Activated CD4-positive, alpha-beta T cell treated with anti-CD3 and anti-CD28 coated beads for 1 hour (primary cell): ENCODE results near the gene ACSF2.
A peak's percentile ranks its signal among the peaks of the same experiment; 100 is the strongest.
"Not testable (repeated sequence)": the region's sequence is repeated elsewhere in the genome, so short reads cannot be mapped to it uniquely, and the experiment has no call there.

Experiments
- DNase-seq: peaks from one replicate; pipeline ENCODE4 v3.0.0-alpha.2; 2020

Gene ACSF2

DNA sequence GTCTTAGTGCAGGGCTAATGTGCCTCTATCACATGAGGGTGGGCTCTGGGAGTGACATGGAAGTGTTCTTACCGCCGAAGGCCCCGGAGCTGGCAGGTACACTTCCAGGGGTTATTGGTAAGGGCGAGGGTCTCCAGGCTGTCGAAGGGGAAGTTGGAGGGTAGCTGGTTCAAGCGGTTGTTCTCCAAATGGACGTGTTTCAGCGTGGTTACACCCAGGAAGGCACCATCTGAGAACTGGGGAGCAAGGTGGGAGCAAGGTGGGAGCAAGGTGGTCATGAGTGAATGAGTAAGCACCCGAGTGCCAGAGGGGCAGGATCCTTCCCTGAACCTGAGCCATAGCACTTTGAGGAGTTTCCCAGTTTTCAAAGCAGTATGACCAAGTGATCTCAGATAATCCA lies 39.6 kb downstream of the ACSF2 start:
- DNase-seq: no peak

GRCh38 chr17:50466371-50467113 lies 40.5 kb downstream of the ACSF2 start:
- no peak for DNase-seq

- no peak for DNase-seq
Measured at GRCh38 chr17:50467114-50467854, 41.3 kb downstream of the ACSF2 start.

- DNase-seq: no peak
Measured at GRCh38 chr17:50467855-50468303, 41.9 kb downstream of the ACSF2 start.

DNA sequence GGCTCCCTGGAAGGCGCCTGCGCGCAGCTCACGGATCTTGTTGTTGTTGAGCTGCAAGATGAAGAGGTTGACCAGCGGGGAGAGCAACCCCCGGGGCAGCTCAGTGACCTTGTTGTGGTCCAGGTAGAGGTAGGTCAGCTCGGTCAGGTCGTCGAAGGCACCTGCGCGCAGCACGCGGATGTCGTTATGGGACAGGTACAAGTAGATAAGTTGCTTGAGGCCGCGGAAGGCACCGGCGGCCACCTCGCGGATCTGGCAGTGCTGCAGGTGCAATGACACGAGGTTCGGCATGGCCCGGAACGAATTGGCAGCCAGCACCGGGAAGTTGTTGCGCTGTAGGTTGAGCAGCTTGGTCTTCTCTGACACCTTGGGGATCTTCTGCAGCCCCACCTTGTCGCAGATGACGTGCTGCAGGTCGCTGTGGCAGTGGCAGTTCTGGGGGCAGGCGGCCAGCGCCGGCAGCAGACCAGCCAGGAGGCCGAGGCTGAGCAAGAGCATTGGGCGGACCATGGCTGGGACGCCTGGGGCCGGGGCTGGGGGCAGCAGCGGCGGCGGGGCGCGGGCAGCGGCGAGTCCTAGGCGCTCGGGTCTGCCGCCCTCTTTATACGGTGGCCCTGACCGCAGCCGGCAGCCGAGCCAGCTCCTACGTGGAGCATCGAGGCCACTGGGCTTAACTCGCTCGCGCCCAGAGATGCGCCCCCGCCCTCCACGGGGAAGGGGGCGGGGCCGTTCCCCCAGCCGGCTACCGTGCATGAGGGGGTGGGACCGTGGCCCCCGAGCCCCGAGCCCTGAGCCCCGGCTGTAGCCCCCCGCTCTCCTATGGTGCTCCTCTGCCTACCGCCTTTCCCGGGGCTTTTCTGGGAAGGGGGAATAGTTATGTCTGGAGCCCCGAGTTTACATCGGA lies 42.5 kb downstream of the ACSF2 start, which contains the start of gene CHAD:
Gene CHAD (minus strand): TSS at position 577 of the 904 bp plus-strand sequence. CDS start 67 bp downstream, at position 510.
- no peak for DNase-seq

DNA sequence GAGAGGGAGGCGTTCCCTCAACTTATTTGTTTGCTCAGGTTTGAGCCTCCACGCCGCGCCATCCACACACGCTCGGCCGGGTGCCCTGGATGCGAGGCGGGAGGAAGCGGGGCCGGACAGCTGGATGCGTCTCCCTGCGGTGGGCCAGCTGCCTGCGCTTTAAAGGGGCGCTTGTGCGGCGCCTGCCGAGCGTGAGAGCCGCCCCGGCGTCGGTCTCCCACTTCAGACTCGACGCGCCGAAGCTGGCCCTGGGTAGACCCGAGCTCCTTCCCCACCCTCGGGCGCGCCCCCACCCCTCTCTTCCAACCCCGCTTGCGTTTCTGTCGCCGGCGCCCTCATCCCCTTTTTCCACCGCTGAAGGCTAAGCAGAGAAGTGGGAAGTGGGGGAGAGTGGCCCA lies 43.2 kb downstream of the ACSF2 start:
- no peak for DNase-seq

DNA sequence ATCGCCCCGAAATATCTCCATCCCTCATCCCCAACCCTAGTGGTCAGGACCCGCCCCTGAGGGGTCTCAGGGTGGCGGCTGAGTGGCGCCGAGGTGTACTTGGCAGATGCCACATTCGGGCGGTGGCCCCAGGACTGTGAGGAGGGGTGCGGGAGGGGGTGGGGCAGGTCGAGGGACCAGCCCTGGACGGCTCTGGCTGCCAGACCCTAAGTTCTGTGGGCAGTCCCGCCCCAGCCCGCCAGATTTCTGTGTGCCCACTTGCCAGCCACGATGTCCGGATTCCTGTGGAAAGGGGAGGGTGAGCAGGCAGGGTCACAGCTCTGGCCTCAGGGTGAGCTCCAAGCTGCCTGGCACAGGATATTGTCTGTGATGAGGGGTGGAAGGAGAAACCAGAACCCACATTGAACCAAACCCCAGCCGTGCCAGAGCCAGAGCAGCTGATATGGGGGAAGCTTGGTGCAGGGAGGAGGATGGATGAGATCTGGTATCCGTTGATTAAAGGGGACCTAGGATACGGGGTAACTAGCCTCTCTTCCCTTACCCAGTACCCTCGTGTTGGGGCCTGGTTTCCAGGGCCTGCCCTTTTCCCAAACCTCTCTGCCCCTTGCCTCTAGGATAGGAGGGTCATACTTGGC lies 43.8 kb downstream of the ACSF2 start:
- DNase-seq: no peak

GRCh38 chr17:50470426-50470825 lies 44.4 kb downstream of the ACSF2 start:
- DNase-seq: no peak

DNA sequence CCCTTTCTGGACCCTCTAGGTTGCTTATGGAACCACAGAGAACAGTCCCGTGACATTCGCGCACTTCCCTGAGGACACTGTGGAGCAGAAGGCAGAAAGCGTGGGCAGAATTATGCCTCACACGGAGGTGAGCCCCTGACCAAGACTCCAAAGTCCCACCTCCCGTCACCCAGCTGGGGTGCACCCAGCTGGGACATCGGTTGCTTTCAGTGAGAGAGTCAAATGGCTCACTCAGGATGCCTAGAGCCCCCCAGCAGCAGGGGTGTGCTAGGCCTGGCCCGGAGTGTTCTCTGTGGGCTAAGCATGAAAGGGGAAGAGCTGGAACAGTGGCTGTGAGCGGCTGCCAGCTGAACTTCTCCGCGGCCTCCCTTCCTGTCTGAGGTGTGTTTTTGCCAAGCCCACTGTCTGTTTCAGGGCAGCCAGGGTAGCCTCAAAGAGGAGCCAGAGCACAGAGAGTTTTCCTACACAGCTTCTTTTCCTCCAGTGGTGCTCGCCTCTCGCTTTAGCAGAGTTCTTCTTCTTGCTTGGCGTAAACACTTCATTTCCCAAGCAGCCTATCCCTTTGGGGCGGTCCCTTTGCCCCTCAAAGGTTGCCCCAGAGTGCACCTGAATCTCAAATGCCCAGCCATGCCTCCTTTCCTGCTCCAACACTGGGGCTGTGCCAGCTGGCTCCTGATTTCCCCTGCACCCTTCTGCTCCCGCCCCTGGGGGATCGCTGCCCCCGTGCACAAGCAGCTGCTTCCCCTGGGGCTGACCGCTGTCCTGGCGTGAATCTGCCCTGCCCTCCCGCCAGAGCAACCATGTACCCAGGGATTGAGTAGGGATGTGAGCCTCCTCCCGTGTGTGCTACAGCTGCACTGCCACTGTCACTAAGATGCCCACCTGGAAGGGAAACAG lies 45.2 kb downstream of the ACSF2 start:
- no peak for DNase-seq

GRCh38 chr17:50472286-50472685 lies 46.3 kb downstream of the ACSF2 start:
- no peak for DNase-seq

DNA sequence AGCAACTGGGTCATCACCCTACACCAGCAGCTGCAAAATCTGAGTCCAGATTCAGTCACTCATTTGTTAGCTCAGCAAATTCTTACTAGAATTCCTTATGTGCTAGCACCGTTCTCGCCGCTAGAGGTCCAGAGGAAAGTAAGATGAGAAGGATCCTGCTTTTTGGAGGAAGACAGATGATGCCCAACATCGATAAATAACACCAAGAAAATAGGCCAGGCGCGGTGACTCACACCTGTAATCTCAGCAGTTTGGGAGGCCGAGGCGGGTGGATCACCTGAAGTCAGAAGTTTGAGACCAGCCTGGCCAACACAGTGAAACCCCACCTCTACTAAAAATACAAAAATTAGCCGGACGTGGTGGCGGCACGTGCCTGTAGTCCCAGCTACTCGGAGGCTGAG lies 46.7 kb downstream of the ACSF2 start:
- DNase-seq: not testable (repeated sequence)

DNA sequence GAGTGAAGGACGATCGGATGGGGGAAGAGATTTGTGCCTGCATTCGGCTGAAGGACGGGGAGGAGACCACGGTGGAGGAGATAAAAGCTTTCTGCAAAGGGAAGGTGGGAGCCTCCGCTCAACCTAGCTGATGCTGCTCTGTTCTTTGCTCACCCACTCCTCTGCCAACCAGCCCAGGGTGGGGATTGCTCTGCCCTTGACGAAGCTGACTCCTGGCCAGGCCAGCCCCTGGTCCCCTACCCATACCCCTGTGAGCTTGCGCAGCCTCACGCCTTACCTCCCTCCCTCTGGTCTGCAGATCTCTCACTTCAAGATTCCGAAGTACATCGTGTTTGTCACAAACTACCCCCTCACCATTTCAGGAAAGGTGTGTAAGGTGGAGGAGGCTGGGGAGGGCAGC lies 47.9 kb downstream of the ACSF2 start:
- DNase-seq: no peak

DNA sequence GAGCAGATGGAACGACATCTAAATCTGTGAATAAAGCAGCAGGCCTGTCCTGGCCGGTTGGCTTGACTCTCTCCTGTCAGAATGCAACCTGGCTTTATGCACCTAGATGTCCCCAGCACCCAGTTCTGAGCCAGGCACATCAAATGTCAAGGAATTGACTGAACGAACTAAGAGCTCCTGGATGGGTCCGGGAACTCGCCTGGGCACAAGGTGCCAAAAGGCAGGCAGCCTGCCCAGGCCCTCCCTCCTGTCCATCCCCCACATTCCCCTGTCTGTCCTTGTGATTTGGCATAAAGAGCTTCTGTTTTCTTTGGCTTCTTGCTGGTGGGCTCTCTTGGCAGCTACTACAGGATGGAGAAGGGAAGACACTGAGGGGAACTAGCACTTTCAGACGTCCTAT lies 48.5 kb downstream of the ACSF2 start:
- no peak for DNase-seq

DNA sequence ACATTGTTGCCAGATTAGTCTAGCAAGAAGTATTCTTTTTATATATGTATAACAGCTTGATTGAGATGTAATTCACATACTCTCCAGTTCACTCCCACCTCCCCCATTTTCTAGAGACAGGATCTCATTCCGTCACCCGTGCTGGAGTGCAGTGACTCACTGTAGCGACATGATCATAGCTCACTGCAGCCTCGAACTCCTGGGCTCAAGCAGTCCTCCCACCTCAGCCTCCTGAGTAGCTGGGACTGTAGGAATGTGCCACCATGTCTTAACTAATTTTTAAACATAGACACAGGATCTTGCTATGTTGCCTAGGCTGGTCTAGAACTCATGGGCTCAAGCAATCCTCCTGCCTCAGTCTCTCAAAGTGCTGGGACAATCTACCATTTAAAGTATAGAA lies 49.3 kb downstream of the ACSF2 start:
- DNase-seq: no peak

DNA sequence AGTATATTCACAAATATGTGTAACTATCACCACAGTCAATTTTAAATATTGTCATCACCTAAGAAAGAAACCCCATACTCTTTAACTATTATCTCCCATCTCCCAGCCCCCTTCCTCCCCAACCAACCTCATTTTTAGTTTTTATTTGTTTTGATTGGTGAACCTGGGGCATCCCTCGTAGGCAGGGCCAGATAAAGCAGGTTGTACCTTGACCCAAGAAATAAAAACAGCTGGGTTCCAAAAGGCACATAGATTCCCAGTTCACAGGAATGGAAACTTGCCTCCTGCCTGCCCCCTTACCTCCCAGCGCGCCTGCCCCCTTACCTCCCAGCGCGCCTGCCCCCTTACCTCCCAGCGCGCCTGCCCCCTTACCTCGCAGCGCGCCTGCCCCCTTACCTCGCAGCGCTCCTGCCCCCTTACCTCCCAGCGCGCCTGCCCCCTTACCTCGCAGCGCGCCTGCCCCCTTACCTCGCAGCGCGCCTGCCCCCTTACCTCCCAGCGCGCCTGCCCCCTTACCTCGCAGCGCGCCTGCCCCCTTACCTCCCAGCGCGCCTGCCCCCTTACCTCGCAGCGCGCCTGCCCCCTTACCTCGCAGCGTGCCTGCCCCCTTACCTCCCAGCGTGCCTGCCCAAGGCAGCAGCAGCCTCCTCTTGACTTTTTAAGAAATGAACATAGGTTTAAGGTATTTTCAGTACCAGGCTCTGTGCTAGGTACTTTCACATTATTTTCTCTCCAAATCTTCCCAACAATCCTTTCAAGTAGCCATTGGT lies 49.9 kb downstream of the ACSF2 start:
- DNase-seq: not testable (repeated sequence)

DNA sequence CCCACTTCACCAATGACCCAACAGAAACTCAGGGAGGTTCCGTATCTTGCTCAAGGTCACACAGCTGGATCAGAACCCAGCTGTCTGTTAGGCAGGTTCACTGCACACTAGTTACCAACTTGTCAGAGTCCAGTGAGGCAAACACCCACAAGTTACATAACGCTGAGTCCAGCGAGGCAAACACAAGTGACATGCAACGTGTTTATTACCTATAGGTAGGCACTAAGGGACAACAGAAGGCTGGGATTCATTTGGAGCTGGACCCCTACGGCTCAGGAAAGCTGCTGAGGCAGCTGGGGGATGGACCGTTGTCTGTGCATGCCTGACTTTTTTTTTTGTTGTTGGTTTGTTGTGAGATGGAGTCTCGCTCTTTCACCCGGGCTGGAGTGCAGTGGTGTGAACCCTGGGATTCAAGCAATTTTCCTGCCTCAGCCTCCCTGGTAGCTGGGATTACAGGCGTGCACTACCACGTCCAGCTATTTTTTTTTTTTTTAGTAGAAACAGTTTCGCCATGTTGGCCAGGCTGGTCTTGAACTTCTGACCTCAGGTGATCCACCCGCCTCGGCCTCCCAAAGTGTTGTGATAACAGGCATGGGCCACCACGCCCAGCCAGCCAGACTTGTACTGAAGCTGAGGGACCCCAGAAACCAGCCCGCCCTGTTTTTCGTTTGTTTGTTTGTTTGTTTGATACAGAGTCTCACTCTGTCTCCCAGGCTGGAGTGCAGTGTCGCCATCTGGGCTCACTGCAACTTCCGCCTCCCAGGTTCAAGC lies 50.7 kb downstream of the ACSF2 start:
- DNase-seq: no peak

DNA sequence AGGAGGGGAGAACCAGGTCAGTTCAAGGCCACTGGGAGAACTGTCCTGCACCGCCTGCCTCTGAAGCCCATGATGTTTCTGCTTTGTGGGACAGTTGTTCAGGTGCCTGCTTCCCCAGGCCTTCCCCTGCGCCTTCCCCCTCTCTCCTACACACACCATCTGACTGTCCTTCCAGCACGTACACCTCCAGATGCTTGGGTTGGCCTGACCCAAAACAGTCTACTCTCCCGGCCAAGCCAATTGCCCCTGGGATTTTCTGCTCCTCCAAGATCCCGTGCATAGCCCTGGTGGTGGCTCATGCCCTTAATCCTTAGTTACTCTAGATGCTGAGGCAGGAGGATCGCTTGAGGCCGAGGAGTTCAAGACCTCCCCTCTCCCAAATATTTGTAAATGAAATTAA lies 52.0 kb downstream of the ACSF2 start:
- DNase-seq: no peak

GRCh38 chr17:50478391-50479381 lies 52.7 kb downstream of the ACSF2 start, which contains the start of gene RSAD1:
TSS of gene RSAD1 (plus strand) at chr17:50478860. CDS start at chr17:50478885, 25 bp downstream.
- peak; percentile 79 for DNase-seq
